GM23248 (cell line): Measurements from ENCODE around the gene FLAD1.

ENCODE experiments used
- EZH2 ChIP-seq: fragments of 200-600 bp; sonication (generic); IDR thresholded peaks from 2 replicates; pipeline ENCODE4 v1.6.1; 2018; ENCODE audit warnings: antibody characterized with exemption, mild to moderate bottlenecking; ENCODE audit not compliant: insufficient read depth, poor library complexity, severe bottlenecking
- EZH2phosphoT487 ChIP-seq: fragments of 200-600 bp; sonication (generic); IDR thresholded peaks from 2 replicates; pipeline ENCODE4 v1.6.1; 2018; ENCODE audit warnings: antibody characterized with exemption, moderate library complexity, mild to moderate bottlenecking, low read depth; ENCODE audit not compliant: insufficient read depth

- TF ChIP-seq EZH2 = no peak
- no peak for TF ChIP-seq EZH2phosphoT487
Observed at GRCh38 chr1:155011437-155012025, 28.4 kb downstream of the FLAD1 start.
